Ovary (tissue), 9 donors: ENCODE measurements around the gene ERCC6. TPM values are rescaled to one million over a fixed set of nuclear protein-coding genes. Genes with fewer than 3 reads are reported as not detected.

Experiments used
- DNase-seq, 5 donors: peaks; one replicate each; pipeline ENCODE4 v3.0.0-alpha.2; 2019 to 2020
- H3K27ac ChIP-seq, 2 donors: fragments of 200-600 bp; one replicate each; pipeline versions ENCODE4 v1.5.1 to v1.8.0; 2019 to 2022
- H3K27me3 ChIP-seq: fragments of 200-600 bp; one replicate; pipeline ENCODE4 v1.8.0; 2022
- H3K36me3 ChIP-seq: fragments of 200-600 bp; sonication (generic); one replicate; pipeline ENCODE4 v1.5.1; 2019
- H3K4me1 ChIP-seq: one replicate; pipeline ENCODE4 v1.8.1; 2013; ENCODE audit warnings: mild to moderate bottlenecking, moderate library complexity; ENCODE audit not compliant: insufficient read depth
- H3K4me3 ChIP-seq: fragments of 200-600 bp; sonication (generic); one replicate; pipeline ENCODE4 v1.5.1; 2017
- H3K9me3 ChIP-seq, 2 donors: fragments of 200-600 bp in 1 of 2; sonication (generic) in 1 of 2; one replicate each; pipeline versions ENCODE4 v1.5.1 to v1.8.1; 2013 to 2019; ENCODE audit warnings: mild to moderate bottlenecking in 1 of 2, moderate library complexity in 1 of 2
- CTCF ChIP-seq, 3 donors: fragments of 450-650 bp in 2 of 3; fragments of 200-600 bp in 1 of 3; IDR thresholded peaks; one replicate each; pipeline versions ENCODE4 v1.5.1 to v1.8.0; 2016 to 2022; ENCODE audit warnings: antibody characterized with exemption in 3 of 3, mild to moderate bottlenecking in 1 of 3
- EP300 ChIP-seq: sonication (generic); formaldehyde crosslinking; IDR thresholded peaks from one replicate; pipeline ENCODE4 v1.6.1; 2017; ENCODE audit warnings: antibody characterized with exemption
- POLR2A ChIP-seq: fragments of 450-650 bp; IDR thresholded peaks from one replicate; pipeline ENCODE4 v1.6.1; 2017; ENCODE audit warnings: antibody characterized with exemption, mild to moderate bottlenecking, moderate library complexity
- WGBS, 3 donors: extraction: QIAGEN DNeasy Blood & Tissue Kit in 1 of 3; methylation state at CpG; one replicate each; pipeline versions ENCODE4 v1.1.5 to v1.1.7; 2013 to 2017; 5-methylcytosine and 5-hydroxymethylcytosine counted together
- intact Hi-C, 4 donors: fragments of 100-400 bp; cut with DNase I; formaldehyde crosslinking; loops; one replicate each; pipeline versions ENCODE4 v1.11.0 to v1.15.1; 2022 to 2023
- polyA plus RNA-seq, 2 donors: library from polyadenylated mRNA; stranded (reverse); fragments of 200-250 nt in 1 of 2; fragments of 350-450 nt in 1 of 2; fragmentation: Illumina TruSeq in 1 of 2; extraction: RNeasy Lipid Tissue Mini Kit (QIAGEN cat#74804) in 1 of 2; gene quantifications; one replicate each; pipeline ENCODE4 v1.2.3, GENCODE V29; 2013 to 2014
- total RNA-seq, 7 donors: library from RNA; depleted of rRNA in 2 of 7; stranded (reverse); fragments of >200 nt in 2 of 7; fragmentation: NEBNext Ultra II Directional in 3 of 7; extraction: Animal tissue kit (Norgen Biotek cat#: 25700) in 3 of 7; gene quantifications; one replicate each; pipeline versions ENCODE4 v1.1.0 to v1.2.4, GENCODE V29; 2016 to 2023
- donor health status: DM: no; HTN: no; CAD: no; lungs with moderate emphysema.
- donor health status: DM: no; HTN: no; CAD: no.
- donor health status: Bipolar disorder and iron deficiency.
- donor health status: DM: yes; HTN: yes; CAD: no.
- donor health status: DM: no; HTN: no; CAD: no.
- donor health status: DM: yes; HTN: yes; CAD: no.

Gene ERCC6
- total and polyA plus RNA-seq, 9 donors, result 6.8 to 24.1 (median 19.2) TPM

GRCh38 chr10:49578392-49578791 is 39.5 kb upstream of the ERCC6 start:
- 88 to 95% (median 88%) methylated on average over 3 of the region's 3 CpGs for WGBS, 3 donors
- no peaks in the 10 kb centered on the region for H3K9me3 ChIP-seq
- DNase-seq, result no peak
- no peaks in the 10 kb centered on the region for H3K4me1 ChIP-seq
- no peaks in the 10 kb centered on the region for H3K36me3 ChIP-seq
- no peak overlapping the region for H3K4me3 ChIP-seq
- no peak overlapping the region for H3K27ac ChIP-seq
- no peak for TF ChIP-seq EP300
- TF ChIP-seq POLR2A, result no peak
- no peak for TF ChIP-seq CTCF (IDR thresholded peaks at IDR 0.05)
- H3K27me3 ChIP-seq, result no peaks in the 10 kb centered on the region
- intact Hi-C loops, result no loop called here

GRCh38 chr10:49577182-49577925 is 38.4 kb upstream of the ERCC6 start:
- Histone ChIP-seq H3K27ac (no peak overlapping the region), H3K4me3 (no peak overlapping the region), H3K9me3 (no peaks in the 10 kb centered on the region), H3K27me3 (no peaks in the 10 kb centered on the region), H3K4me1 (no peaks in the 10 kb centered on the region), H3K36me3 (no peaks in the 10 kb centered on the region)
- DNase-seq, result no peak
- WGBS, 3 donors, result 61 to 74% (median 69%) methylated on average over 2 of the region's 2 CpGs
- intact Hi-C loops, result no loop called here
- no peak for TF ChIP-seq EP300
- no peak for TF ChIP-seq CTCF (IDR thresholded peaks at IDR 0.05)
- no peak for TF ChIP-seq POLR2A

- H3K36me3 ChIP-seq, result no peaks in the 10 kb centered on the region
- WGBS, 3 donors, result 79 to 84% (median 82%) methylated on average over 11 of the region's 11 CpGs
- TF ChIP-seq POLR2A, result no peak
- no peak for TF ChIP-seq CTCF (IDR thresholded peaks at IDR 0.05)
- H3K27me3 ChIP-seq, result no peaks in the 10 kb centered on the region
- intact Hi-C loops, result no loop called here
- no peak overlapping the region for H3K4me3 ChIP-seq
- no peak overlapping the region for H3K27ac ChIP-seq
- DNase-seq, result no peak
- no peaks in the 10 kb centered on the region for H3K9me3 ChIP-seq
- no peaks in the 10 kb centered on the region for H3K4me1 ChIP-seq
Observed at GRCh38 chr10:49575489-49576072, 36.7 kb upstream of the ERCC6 start.

- H3K4me3 ChIP-seq, result no peak overlapping the region
- H3K9me3 ChIP-seq, result no peaks in the 10 kb centered on the region
- no peaks in the 10 kb centered on the region for H3K27me3 ChIP-seq
- 50 to 65% (median 60%) methylated on average over 9 of the region's 9 CpGs for WGBS, 3 donors
- H3K36me3 ChIP-seq, result no peaks in the 10 kb centered on the region
- no peak for DNase-seq
- H3K4me1 ChIP-seq, result no peaks in the 10 kb centered on the region
- TF ChIP-seq EP300 (no peak), POLR2A (no peak), CTCF (IDR thresholded peaks at IDR 0.05) (no peak)
- intact Hi-C loops, result no loop called here
- H3K27ac ChIP-seq, result no peak overlapping the region
Observed at GRCh38 chr10:49572594-49573114, 33.7 kb upstream of the ERCC6 start.
